ENCODE results near the gene SLK.
A peak's percentile ranks its signal among the peaks of the same experiment; 100 is the strongest.

SLK gene

GRCh38 chr10:103954543-103954942 lies 12.4 kb upstream of the SLK start:
- DNase-seq (ENCODE audit: low read depth), result no peak
- H3K4me3 ChIP-seq (replicated peaks; ENCODE audit: low read depth, low read length), result no peak overlapping the region
- no peak for TF ChIP-seq CTCF (IDR thresholded peaks at IDR 0.05; ENCODE audit: low read length, missing control alignments)

GRCh38 chr10:103958996-103959395 lies 7.9 kb upstream of the SLK start:
- peak; percentile 39 for DNase-seq (ENCODE audit: low read depth)
- TF ChIP-seq CTCF (IDR thresholded peaks at IDR 0.05; ENCODE audit: low read length, missing control alignments), result no peak
- no peak overlapping the region for H3K4me3 ChIP-seq (replicated peaks; ENCODE audit: low read depth, low read length)

- DNase-seq (ENCODE audit: low read depth), result peak; percentile 81
- TF ChIP-seq CTCF (IDR thresholded peaks at IDR 0.05; ENCODE audit: low read length, missing control alignments), result no peak
These were observed 6.8 kb upstream of the SLK start for GRCh38 chr10:103960103-103960502.

GRCh38 chr10:103967448-103968071 lies 620 bp downstream of the SLK start:
- peak overlapping the region; percentile 78 for H3K4me3 ChIP-seq (replicated peaks; ENCODE audit: low read depth, low read length)
- DNase-seq (ENCODE audit: low read depth), result peak; percentile 24
- TF ChIP-seq CTCF (IDR thresholded peaks at IDR 0.05; ENCODE audit: low read length, missing control alignments), result no peak

More at GRCh38 chr10:103960103-103960502, 6.8 kb upstream of the SLK start:
- H3K4me3 ChIP-seq (replicated peaks; ENCODE audit: low read depth, low read length), result no peak overlapping the region

- H3K4me3 ChIP-seq (replicated peaks; ENCODE audit: low read depth, low read length), result peak overlapping the region; percentile 78
- no peak for TF ChIP-seq CTCF (IDR thresholded peaks at IDR 0.05; ENCODE audit: low read length, missing control alignments)
- DNase-seq (ENCODE audit: low read depth), result peak; percentile 25
These were observed 1.8 kb downstream of the SLK start for GRCh38 chr10:103968441-103969391.

GRCh38 chr10:103969436-103969835 lies 2.5 kb downstream of the SLK start:
- no peak for TF ChIP-seq CTCF (IDR thresholded peaks at IDR 0.05; ENCODE audit: low read length, missing control alignments)
- H3K4me3 ChIP-seq (replicated peaks; ENCODE audit: low read depth, low read length), result peak overlapping the region; percentile 78
- peak; percentile 23 for DNase-seq (ENCODE audit: low read depth)
